Coronary artery (tissue), 2 donors: Measurements from ENCODE around the gene GLO1.

Source experiments
- DNase-seq: peaks from one replicate; pipeline ENCODE4 v3.0.0-alpha.2; 2017; ENCODE audit warnings: low spot score
- H3K27ac ChIP-seq, 2 donors: fragments of 200-600 bp; sonication (generic); one replicate each; pipeline ENCODE4 v1.5.1; 2016 to 2019
- H3K4me3 ChIP-seq: fragments of 200-600 bp; sonication (generic); 2 replicates; pipeline ENCODE4 v1.5.1; 2016; ENCODE audit warnings: mild to moderate bottlenecking, moderate library complexity
- TF ChIP-seq, protein P1 (sequence below): fragments of 200-600 bp; sonication (generic); IDR thresholded peaks from one replicate; pipeline ENCODE4 v1.5.1; 2019; ENCODE audit warnings: antibody characterized with exemption

GLO1 gene

DNA sequence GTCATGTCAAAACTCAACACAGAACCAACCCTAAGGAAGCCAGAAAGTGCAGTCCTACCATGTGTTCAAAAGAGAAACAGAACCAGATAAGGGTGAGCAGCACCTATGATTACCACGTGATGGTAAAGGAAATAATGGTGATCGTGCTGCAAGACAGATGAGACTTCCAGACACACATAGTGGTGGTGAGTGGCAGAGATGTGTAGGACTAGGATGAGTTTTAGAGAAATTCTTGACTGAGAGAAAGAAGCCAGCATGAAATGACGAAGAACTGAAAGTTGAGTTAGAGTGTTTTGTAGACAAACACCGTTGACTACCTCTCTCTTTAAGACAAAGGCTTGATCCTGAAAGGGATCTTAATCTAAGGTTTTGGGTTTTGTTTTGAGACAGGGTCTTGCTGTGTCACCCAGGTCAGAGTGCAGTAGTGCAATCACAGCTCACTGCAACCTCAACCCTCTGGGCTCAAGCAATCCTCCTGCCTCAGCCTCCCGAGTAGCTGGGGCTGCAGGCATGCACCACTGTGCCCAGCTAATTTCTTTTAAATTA is 52.7 kb downstream of the GLO1 start:
- TF ChIP-seq, protein P1, sequence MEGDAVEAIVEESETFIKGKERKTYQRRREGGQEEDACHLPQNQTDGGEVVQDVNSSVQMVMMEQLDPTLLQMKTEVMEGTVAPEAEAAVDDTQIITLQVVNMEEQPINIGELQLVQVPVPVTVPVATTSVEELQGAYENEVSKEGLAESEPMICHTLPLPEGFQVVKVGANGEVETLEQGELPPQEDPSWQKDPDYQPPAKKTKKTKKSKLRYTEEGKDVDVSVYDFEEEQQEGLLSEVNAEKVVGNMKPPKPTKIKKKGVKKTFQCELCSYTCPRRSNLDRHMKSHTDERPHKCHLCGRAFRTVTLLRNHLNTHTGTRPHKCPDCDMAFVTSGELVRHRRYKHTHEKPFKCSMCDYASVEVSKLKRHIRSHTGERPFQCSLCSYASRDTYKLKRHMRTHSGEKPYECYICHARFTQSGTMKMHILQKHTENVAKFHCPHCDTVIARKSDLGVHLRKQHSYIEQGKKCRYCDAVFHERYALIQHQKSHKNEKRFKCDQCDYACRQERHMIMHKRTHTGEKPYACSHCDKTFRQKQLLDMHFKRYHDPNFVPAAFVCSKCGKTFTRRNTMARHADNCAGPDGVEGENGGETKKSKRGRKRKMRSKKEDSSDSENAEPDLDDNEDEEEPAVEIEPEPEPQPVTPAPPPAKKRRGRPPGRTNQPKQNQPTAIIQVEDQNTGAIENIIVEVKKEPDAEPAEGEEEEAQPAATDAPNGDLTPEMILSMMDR: no peak
- Histone ChIP-seq H3K4me3 (no peak overlapping the region), H3K27ac (no peak overlapping the region)
- DNase-seq: no peak

DNA sequence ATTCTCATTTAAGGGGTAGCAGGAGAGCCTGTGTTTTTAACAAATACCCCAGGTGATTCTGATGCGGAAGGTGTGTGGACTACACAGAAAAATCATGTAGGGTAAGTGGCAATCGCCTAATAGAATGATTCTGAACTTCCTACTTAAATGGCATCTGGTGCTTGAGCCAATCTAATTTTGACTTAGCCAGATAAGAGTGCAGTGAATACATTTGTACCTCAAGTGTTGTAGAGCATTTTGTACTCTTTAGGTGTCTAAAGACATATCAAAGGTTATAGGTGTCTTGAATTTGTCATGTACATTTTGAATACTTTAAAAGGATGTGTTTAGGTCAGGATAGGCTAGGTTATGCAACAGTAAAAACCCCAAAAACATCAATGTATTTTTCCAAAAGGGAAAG is 53.2 kb downstream of the GLO1 start:
- DNase-seq: no peak
- Histone ChIP-seq H3K4me3 (no peak overlapping the region), H3K27ac (no peak overlapping the region)
- TF ChIP-seq, protein P1: no peak

DNA sequence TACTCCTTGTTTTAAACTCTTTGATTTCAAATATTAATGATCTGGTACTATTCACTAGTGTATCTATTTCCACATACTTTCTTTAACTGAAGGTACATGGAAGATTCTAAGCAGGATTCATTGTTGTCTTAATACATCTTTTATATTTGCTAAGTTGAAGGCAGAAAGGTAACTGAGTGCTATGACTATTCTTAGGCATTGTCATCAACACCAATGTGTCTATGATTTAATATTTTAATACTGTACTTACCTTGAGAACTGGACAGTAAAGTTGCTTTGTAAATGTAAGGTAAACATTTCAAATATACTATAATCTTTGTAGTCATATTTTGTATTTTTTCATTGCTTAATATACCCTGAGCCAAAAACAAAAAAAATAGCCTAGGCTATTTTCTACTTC is 54.3 kb downstream of the GLO1 start:
- Histone ChIP-seq H3K27ac (no peak overlapping the region), H3K4me3 (no peak overlapping the region)
- TF ChIP-seq, protein P1: no peak
- no peak for DNase-seq

DNA sequence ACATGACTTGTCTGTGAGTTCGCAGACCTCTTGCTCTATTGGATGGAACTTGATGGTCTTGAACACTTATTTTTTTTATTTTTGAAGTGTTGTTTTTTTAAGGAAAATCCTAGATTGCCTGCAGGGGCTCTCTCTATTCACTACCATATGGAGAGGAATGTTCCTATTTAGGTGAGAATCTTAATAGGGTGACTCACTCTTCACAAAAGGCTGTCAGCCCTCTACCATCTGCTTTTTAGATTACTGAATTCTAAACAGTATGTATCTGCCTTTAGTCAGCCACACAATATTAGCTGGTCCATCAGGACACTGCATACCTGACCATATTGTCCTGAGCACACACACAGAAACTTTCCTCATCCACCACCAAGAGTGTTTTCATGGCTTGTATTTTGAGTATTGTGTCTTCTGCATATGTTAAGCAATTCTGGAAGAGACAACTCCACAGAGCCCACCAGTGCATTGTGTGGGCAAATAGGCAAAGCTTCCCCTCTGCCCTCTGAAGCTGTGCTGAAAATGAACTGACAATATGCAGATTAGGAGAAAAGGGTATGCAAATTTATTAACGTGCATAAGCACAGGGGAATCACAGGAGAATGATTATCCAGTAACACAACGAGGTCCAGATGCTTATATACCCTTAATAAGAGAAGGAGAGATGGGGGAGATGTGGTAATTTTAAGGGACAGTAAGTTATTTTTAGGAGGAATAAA is 56.6 kb downstream of the GLO1 start:
- no peak overlapping the region for H3K27ac ChIP-seq
- TF ChIP-seq, protein P1: no peak
- no peak overlapping the region for H3K4me3 ChIP-seq
- DNase-seq: no peak

DNA sequence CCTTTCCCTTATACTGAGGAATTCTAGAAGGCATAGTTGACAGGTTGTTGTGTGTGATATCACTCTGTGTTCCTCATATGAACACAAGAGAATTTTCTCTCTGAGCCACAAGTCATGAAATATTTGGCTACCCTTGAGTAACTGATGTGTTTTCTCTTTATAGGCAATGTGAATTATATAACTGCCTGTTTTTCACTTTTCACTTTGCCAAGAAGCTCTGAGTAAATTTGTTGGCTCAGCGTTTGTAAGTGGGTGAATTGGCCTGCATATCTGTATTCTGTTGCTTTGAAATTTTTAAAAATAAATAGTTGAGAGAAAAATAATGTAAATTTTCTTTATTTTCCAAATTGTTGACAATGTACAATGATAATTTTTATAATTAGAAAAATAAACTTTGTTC is 58.0 kb downstream of the GLO1 start:
- TF ChIP-seq, protein P1: no peak
- Histone ChIP-seq H3K27ac (no peak overlapping the region), H3K4me3 (no peak overlapping the region)
- DNase-seq: no peak

DNA sequence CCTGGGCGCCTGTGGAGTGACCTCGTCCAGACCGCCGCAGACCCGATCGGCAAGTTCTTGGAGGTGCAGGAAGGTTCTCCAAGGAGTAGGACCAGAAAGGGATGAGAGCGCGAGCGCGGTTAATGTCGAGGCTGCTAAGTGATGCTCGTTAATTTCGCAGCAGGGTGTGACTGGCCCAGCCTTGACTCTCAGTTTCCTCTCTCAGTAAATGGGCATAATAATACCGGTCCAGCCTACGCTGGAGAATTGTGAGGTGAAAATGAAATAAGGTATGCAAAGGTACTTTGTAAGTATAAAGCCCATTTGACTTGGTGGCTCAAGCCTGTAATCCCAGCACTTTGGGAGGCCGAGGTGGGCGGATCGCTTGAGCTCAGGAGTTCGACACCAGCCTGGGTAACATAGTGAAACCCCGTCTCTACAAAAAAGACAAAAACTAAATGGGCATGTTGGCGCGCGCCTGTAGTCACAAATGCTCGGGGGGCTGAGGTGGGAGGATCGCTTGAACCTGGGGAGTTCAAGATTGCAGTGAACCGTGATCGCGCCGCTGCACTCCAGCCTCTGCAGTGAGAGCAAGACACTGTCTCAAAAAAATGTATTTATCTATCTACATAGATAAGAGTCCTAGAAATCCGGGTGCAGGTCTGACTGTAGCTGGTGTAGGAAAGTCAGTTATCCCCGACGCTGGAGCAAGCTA is 62.6 kb downstream of the GLO1 start:
- TF ChIP-seq, protein P1: no peak
- peak overlapping the region; percentile 94 to 97 for H3K27ac ChIP-seq
- peak overlapping the region; percentile 92 for H3K4me3 ChIP-seq
- no peak for DNase-seq
